ENCODE data around the gene POLR1H. TPM values are rescaled to one million over a fixed set of nuclear protein-coding genes. Genes with fewer than 3 reads are reported as not detected.
A peak's percentile ranks its signal among the peaks of the same experiment; 100 is the strongest.

The POLR1H gene
- total RNA-seq, 1 donor: 88.1 TPM

DNA sequence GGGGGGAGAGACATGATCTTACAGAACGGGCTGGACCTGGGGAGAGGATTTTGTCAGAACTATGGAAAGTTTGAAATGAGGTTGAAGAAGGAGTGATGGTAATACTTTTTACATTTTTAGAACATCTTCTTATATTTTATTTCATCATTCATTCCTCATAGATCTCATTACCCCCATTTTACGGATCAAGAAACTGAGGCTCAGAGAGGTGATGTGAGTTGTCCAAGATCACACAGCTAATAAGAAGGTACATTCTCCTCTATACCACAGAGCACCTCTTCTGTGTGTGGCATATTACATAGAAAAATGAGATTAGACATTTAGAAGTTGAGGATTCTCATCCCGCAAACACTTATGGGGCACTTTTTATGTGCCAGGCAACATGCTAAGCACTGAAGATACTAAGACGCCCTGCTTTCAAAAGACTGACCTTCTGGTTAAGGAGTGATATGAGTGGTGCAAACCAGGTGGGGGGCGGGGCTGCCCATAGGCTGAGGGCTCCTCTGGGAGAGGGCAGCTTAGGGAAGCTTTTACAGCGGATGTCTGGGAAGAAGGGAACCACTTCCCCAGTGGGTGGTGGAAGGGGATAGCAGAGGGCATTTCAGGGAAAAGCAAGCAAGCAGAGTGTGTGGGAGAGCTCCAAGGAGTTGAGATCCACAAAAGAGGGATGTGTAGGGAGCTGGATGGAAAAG is 31.9 kb downstream of the POLR1H start:
- DNase-seq (ENCODE audit: low read depth in 2 of 3, low spot score in 2 of 3): no peak

DNA sequence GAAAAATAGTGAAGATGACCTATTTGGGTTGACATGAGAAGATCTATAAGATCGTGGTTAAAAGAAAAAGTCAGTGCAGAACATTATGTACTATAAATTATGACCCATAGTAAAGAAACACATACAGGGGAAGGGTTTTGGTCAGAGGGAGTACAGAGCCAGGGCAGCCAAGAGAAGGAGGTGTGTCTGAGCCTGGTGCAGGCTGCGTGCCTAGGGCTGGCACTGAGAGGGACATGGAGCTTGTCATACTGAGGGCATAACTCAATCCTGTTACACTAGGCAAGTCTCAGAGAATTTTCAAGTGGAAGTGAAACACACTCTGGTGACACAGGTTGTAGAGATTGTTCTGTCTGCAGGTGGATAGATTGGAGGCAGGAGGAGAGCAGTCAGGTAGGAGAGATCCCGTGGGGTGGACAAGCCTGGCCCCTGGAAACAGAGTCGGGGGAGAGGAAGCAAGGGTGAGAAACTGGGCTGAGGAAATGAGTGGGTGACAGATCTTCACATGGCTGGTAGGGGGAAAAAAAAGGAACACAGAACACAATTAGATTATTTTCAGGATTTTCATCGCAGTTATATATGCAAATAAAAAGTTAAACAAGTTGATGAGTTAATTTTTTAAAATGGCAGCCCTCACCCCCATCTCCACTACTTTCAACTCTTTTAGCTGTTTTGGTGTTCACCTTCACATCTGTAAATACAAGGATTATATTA is 33.0 kb downstream of the POLR1H start:
- DNase-seq (ENCODE audit: low read depth in 2 of 3, low spot score in 2 of 3): no peak

DNA sequence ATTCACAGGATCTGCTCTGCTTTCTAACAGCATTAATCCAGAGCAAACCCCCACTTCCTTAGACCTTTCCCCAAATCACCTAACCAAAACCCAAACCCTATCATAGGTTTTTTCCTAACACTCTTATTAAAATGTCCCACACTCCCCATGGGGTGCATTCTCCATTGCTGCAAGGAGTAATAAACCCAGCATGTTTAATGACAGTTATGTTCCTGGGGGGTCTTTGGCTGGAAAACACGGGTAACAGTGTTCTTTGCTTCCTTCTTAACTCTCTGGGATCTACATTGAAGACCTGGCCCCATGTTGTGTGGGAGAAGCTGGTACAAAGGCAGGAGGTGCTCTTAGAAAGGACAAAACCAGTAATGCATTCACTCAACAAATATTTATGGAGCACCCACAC is 35.8 kb downstream of the POLR1H start:
- DNase-seq (ENCODE audit: low read depth in 2 of 3, low spot score in 2 of 3): no peak

DNA sequence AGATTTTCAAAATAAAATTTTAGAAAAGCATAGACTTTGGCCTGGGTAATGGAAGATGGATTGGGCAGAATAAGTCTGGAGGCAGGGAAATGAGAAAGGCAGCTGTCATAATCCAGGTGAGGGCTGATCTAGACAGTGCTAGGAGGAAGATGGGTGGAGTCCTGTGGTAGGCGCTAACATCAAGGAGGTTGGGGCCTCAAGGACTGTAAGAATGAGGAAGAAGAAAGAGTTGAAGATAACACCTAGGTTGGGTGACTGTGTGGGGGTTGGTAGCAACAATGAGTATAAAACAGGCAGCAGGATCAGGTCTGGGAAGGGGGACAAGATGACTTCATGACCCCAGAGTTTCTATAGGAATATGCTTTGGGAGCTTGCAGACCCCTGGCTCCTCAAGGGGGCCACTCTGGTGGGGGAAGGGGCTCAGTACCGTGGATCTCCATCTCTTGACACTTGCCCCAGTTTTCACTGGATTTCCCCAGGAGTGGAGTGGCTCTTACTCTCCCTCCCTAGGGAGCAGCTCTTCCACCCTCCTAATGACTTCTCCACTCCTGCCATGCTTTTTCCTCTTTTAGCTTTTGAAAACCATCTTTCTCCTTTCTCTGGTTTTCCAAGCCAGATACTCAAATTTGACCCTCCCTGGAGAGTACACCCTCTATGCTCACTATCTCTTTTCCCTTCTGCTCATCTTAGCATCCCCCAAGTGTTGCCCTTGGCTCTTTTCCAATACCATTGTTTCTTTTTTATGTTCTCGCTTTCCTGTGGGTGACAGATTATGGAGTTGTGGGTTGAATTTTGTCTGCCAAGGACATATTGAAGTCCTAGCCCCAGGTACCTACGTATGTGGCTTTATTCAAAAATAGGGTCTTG is 37.1 kb downstream of the POLR1H start:
- DNase-seq (ENCODE audit: low read depth in 2 of 3, low spot score in 2 of 3): no peak

DNA sequence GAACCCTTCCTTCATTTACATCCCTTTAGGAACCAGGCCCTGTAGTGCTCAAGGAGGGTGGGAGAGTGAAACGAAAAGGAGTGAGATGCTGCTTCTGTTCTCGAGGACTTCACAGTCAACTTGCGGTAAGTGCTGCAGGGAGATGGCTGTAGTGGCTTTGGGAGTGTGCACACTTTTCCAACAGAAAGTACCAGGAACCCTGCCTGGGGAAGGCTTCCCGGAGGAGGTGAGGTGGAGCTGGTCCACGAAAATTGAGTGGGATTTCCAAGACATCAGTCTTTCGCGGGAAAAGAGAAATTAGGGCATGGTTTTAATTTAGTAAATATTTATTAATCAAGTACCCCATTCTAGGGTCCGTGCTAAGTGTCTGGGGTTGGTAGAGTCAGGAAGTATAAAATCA is 39.1 kb downstream of the POLR1H start:
- no peak for DNase-seq (ENCODE audit: low read depth in 2 of 3, low spot score in 2 of 3)

DNA sequence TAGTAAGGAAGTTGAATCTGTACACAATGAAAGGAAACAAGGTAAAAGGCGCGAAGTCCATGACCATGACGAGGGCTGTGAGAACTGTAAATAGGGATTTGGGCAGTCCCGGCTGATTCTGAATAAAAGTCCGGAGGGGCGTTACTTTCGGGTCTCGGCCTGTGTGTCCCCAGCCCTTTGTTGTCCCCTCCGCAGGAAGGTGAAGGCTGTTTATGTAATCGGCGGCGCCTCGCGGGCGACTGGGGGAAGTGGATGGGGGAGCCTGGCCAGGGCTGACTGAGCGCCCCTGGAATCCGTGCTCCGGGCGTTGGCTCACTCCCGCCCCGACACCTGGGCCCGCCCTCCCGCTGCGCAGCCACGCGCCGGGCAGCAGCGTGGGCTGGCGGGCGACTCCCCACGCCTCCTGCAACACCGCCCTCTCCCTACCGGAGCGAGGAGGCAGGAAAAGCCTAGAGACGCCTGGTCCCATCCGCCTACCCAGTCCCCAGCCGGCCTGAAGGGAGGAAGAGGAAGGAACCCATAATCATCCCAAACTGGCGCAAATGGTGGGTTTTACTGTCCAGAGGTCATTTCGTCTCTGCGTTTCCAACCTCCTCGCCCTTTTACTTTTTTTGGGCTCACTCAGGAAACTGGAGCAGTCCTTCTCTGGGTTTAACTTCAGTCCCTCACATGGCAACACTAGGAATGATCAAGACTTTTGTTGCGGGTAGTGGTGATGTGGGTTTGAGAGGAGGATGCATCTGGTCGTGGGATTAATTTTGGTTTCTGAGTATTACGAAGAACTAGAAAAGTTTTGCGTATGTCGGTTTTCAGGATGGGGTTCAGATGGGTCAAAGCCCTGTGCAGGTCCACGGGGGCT is 39.7 kb downstream of the POLR1H start:
- peak in 2 of 3 donors; percentile 49 to 61 for DNase-seq (ENCODE audit: low read depth in 2 of 3, low spot score in 2 of 3)

DNA sequence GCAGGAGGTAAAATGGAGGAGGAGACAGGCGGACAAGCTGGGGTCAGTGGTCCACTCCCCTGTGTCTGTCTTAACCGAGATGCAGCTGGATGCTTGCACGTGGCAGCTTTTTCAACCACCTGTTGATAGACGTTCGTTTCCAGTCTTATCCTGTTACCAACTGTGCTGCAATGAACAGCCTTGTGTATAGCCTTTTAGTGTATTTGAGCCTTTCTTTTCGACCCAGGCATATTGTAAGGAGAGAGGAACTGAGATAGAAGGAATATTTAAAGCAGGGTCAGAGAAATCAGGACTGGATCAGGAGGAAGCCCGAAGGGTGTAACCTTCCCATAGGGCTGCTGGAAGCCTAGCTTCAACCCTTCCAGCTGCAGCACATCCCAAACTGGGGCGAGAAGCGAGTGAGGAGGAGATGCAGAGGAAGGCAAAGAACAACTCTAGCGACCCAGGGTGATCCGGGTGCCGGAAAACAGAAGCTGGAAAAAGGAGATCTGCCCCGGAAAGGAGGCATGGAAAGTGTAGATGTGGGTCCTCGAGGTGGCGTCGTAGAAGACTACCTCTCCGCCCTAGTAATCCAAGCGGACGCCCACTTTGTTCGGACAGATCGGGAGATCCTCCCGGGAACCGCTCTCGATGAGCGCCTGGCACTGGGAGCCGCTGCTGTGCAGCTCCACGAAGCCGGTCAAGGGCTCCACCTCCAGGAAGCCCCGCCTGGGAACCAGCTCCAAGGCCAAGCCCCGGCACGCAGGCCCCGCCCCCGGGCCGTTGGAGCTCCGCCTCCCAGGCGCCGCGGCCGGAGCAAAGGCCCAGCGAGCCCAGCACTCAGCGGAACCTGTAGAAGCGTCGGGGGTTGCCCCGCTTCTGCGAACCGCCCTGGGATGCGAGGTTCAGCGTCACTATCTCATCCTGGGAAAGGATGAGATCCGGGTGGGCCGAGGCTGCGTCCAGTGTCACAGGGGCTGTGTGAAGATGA is 40.7 kb downstream of the POLR1H start:
- DNase-seq (ENCODE audit: low read depth in 2 of 3, low spot score in 2 of 3): peak in 2 of 3 donors; percentile 29 to 49

DNA sequence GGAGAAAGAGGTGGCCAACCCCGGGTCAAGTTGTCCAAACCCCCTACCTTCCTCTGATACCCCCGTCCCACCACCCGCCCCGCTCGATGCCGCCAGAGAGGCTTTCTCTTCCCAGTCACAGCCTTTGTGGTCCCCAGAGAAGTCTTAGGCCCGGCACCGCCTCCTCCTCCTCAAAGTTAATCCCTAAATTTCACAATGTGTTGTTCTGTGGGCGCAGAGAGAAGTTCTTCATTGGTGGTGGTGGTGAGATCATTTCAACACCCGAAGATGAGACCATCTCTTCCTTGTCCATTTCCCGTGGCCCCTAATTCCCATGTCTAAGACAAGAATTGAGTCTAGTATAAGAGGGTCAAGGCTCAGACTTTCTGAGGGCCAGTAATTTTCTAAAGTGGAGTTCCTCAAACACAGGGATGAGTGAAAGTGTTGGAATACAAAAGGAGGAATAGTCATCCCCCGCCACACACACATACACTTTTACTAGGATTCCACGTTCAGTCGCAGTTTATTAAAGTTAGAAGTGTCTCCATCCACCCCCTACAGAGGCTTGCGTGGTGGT is 41.4 kb downstream of the POLR1H start:
- no peak for DNase-seq (ENCODE audit: low read depth in 2 of 3, low spot score in 2 of 3)

DNA sequence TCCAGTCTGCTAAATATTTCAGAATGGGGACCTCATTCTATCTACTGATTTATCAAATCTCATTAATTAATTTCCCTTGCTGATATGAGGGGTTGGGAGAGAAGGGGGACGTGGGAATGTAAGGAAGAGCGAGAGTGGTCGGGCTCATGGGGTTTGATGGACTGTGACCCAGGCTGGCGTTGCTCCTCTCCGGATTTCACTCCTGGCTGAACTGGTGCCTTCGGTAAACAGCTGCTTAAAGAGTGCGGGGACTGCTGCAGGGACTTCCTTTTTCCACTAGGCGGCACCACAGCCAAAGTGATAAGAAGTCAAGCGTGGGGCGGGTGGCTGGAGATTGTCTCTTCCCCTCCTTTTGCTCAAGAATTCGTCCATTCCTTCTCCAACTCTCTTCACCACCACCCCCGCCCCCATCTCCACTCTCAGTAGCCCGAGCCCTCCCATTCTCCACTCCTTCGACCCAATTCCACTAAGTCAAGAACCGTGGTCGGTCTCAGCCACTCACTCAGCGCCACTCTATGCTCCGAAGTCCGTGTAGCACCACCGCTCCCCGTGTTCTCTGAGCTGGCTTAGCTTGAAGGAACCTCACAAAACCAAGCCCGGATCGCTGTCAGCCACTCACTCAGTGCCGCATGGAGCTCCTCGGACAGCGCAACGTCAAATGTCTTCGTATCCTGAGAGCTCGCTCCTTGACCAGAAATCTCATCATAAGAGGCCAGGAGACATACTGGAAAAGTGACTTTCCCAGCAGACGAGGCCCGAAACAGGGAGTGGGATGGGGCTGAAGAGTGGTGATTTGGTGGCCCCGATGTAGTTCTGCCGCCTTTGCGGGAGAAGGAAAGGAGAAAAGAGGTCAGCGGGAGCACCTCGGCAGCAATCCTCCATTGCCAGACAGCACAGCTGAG is 42.2 kb downstream of the POLR1H start:
- DNase-seq (ENCODE audit: low read depth in 2 of 3, low spot score in 2 of 3): peak; percentile 65 to 94 (median 84)

DNA sequence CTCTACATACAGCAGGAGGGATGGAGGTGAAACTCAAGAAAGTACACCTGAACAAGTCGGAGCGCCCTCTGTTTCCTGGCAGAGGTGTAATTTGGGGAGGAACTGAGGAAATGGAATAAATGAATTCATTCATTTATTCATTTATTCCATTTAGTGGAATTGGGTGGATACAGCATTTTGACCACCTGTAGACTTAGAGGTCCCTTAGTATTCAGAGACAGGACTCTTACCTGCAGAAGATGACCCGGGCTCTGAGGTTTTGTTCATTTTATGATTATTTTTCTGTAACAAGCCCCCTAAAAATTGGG is 42.8 kb downstream of the POLR1H start:
- no peak for DNase-seq (ENCODE audit: low read depth in 2 of 3, low spot score in 2 of 3)

DNA sequence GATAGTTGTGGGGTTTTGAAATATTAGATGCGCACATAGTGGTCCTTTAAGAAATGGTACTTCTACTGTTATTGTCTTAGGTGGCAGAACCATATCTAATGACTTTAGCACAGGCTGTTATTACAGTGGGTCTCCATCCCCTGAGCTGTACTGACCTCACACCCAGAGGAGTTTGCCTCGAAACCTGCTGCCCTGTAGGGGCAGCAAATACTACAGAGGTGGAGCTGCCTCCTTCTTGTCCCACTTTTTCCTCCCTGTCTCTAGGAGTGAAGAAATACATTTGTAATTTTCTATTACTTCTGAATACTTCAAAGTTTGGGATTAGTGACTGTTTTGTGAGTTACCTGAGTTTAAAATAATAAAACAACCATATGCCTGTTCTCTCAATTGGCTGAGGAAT is 43.6 kb downstream of the POLR1H start:
- no peak for DNase-seq (ENCODE audit: low read depth in 2 of 3, low spot score in 2 of 3)

DNA sequence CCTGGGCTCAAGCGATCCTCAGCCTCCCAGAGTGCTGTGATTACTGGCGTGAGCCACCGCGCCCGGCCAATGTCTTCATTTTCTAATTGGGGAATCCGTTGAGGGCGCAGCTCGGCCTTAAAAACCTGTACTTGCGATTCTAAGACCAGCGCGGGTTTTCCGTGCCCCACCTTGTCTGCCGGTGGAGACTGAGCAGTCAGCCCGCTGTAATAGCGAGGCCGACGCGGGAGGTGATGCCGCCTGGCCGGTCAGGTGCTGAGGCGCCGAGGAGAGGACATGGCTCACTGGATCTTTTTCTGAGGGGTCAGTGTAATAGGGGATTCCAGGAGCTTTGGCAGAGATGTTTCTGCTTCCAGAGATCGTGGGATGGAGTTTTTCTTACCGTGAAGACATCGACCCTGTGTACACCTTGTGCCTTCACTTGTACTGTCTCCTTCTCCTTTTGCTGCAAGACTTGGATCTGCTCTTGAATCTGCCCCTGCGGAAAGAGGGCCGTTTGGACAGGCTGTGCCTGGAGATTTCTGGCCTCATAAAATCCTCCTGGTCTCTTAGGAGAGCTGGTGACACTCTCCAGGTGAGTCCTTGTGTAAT is 50.3 kb downstream of the POLR1H start:
- no peak for DNase-seq (ENCODE audit: low read depth in 2 of 3, low spot score in 2 of 3)

DNA sequence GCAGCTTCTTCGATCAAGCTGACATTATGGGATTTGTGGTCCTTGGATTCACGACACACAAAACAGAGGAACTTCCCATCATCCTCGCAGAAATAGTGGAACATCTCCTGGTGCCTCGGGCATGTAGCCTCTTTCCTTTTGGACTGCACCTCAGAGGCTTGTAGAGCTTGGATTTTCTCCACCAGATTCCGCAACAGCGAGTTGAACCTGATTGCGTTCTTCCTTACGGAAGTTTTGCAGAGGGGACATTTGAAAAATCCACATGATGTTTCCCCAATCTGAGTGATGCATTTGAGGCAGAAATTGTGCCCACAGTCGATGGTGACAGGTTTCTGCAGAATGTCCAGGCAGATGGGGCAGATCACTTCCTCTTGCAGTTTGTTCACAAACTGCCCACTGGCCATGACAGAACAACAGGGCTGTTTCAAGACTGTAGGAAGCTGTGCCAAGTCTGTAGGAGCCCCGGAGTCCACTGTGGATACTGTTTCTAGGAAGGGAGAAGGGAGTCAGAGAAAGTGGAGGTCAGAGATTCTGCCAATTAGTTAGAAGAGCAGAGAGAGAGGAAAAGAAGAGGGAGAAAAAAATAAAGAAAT is 51.4 kb downstream of the POLR1H start:
- no peak for DNase-seq (ENCODE audit: low read depth in 2 of 3, low spot score in 2 of 3)

DNA sequence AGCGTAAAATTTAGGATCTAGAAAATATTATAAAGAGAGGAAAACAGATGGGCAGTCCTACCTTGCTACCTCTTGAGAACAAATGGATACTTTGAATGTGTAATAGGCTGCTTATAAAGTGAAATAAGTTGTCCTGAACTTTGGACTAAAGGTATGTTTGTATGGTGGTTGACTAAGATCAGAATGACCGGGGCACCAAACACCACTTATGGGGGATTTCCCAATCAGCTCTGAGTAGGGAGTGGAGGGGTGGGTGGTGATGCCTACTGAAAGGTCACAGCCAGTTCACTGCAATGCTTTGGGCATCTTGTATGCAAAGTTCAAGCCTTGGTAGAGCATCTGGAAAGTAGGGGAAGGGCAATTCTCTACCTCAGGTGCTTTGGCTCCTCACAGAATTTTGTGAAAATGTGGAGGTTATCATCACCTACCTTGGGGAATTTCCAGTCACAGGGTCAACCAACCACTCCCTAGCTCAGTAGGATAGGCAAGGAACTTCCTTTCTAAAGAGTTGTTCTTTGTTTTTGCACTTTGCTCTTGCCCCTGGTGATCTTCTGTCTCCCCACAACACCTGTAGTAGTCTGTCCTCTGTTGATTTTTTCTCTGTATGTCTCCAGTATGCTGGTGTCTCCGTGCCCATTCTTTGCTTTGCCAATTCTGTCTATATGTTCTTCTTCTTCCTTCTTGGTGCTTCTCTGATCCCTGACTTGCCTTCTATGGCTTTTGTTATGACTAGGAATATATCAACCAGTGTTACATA is 52.1 kb downstream of the POLR1H start, which contains the start of gene TRIM31:
TSS of gene TRIM31 (minus strand) at position 88 of the 757 bp plus-strand sequence. CDS start 285 bp downstream, outside the sequence.
- no peak for DNase-seq (ENCODE audit: low read depth in 2 of 3, low spot score in 2 of 3)

DNA sequence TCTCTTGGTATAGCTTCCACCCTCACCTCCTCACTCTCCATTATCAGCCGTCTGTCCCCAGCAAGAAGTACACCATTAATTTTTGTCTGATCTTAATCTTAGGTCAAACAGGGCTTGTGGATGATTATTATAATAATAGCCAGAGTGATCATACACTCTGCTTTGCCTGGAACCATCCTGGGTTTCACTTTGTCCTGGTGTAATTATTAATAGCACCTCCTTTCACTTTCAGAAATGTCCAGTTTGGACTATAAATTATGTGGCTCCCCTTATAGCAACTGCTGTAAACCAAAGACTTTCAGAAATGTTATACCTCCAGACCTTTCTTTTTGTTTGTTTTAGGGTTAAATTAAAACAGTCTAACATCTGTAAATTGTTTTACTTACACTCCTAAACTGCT is 52.8 kb downstream of the POLR1H start:
- no peak for DNase-seq (ENCODE audit: low read depth in 2 of 3, low spot score in 2 of 3)

All from hematopoietic multipotent progenitor cell (in vitro differentiated cells).